H9 (cell line): ENCODE results near the gene SLC49A4. TPM values are rescaled to one million over a fixed set of nuclear protein-coding genes. Genes with fewer than 3 reads are reported as not detected.

ENCODE experiments used
- DNase-seq: peaks from one replicate; pipeline ENCODE4 v3.0.0-alpha.2; 2017
- H2AFZ ChIP-seq: one replicate; pipeline ENCODE4 v1.6.1; 2013; ENCODE audit warnings: mild to moderate bottlenecking, low read length, control low read depth, moderate library complexity
- H2AK5ac ChIP-seq: 2 replicates; pipeline ENCODE4 v1.6.1; 2013; ENCODE audit warnings: low read length, control low read depth, mixed read lengths; ENCODE audit not compliant: insufficient read length
- H2BK120ac ChIP-seq: one replicate; pipeline ENCODE4 v1.6.1; 2013; ENCODE audit warnings: low read depth, mild to moderate bottlenecking, low read length, control low read depth, inconsistent platforms; ENCODE audit not compliant: poor library complexity, severe bottlenecking
- H2BK12ac ChIP-seq: 2 replicates; pipeline ENCODE4 v1.6.1; 2013; ENCODE audit warnings: low read length, control low read depth, mixed read lengths, low read depth; ENCODE audit not compliant: insufficient read length
- H2BK15ac ChIP-seq: 2 replicates; pipeline ENCODE4 v1.6.1; 2013; ENCODE audit warnings: low read depth, low read length, control low read depth
- H2BK20ac ChIP-seq: one replicate; pipeline ENCODE4 v1.6.1; 2013; ENCODE audit warnings: low read depth, mild to moderate bottlenecking, low read length, control low read depth, inconsistent platforms; ENCODE audit not compliant: poor library complexity, severe bottlenecking
- H2BK5ac ChIP-seq: 2 replicates; pipeline ENCODE4 v1.6.1; 2013; ENCODE audit warnings: low read length, control low read depth, mixed read lengths; ENCODE audit not compliant: insufficient read length
- H3K14ac ChIP-seq: 2 replicates; pipeline ENCODE4 v1.6.1; 2013; ENCODE audit warnings: low read length, control low read depth; ENCODE audit not compliant: insufficient read depth
- H3K18ac ChIP-seq: 2 replicates; pipeline ENCODE4 v1.6.1; 2013; ENCODE audit warnings: low read depth, mild to moderate bottlenecking, mixed read lengths, low read length, control low read depth; ENCODE audit not compliant: insufficient read length
- H3K23ac ChIP-seq: 2 replicates; pipeline ENCODE4 v1.6.1; 2013; ENCODE audit warnings: low read length, control low read depth, mixed read lengths, low read depth; ENCODE audit not compliant: insufficient read length
- H3K23me2 ChIP-seq: 2 replicates; pipeline ENCODE4 v1.6.1; 2013; ENCODE audit warnings: low read depth, mild to moderate bottlenecking, mixed read lengths, low read length, control low read depth; ENCODE audit not compliant: insufficient read length, poor library complexity, severe bottlenecking
- H3K27ac ChIP-seq: 2 replicates; pipeline ENCODE4 v1.5.1; 2013; ENCODE audit warnings: low read length, control low read depth, mixed read lengths, low read depth; ENCODE audit not compliant: insufficient read length
- H3K27me3 ChIP-seq: 2 replicates; pipeline ENCODE4 v1.6.1; 2013; ENCODE audit warnings: low read length, control low read depth, inconsistent platforms; ENCODE audit not compliant: insufficient read depth
- H3K4ac ChIP-seq: 2 replicates; pipeline ENCODE4 v1.6.1; 2013; ENCODE audit warnings: low read depth, mild to moderate bottlenecking, control low read depth, inconsistent platforms, low read length, moderate library complexity
- H3K4me1 ChIP-seq: 2 replicates; pipeline ENCODE4 v1.6.1; 2013; ENCODE audit warnings: low read length, control low read depth, inconsistent platforms; ENCODE audit not compliant: insufficient read depth
- H3K4me2 ChIP-seq: 2 replicates; pipeline ENCODE4 v1.6.1; 2013; ENCODE audit warnings: low read length, control low read depth, mixed read lengths; ENCODE audit not compliant: insufficient read length, insufficient read depth
- H3K56ac ChIP-seq: 2 replicates; pipeline ENCODE4 v1.6.1; 2013; ENCODE audit warnings: low read depth, mild to moderate bottlenecking, mixed read lengths, low read length, control low read depth; ENCODE audit not compliant: insufficient read length
- H3K79me1 ChIP-seq: 2 replicates; pipeline ENCODE4 v1.6.1; 2013; ENCODE audit warnings: low read depth, mild to moderate bottlenecking, moderate library complexity, low read length, control low read depth, inconsistent platforms; ENCODE audit not compliant: insufficient read depth, poor library complexity, severe bottlenecking
- H3K79me2 ChIP-seq: 2 replicates; pipeline ENCODE4 v1.6.1; 2013; ENCODE audit warnings: low read length, control low read depth, inconsistent platforms; ENCODE audit not compliant: insufficient read depth
- H3K9ac ChIP-seq: 2 replicates; pipeline ENCODE4 v1.6.1; 2013; ENCODE audit warnings: low read length, control low read depth, mixed read lengths; ENCODE audit not compliant: insufficient read length; ENCODE audit errors: extremely low read depth
- H3K9me3 ChIP-seq: one replicate; pipeline ENCODE4 v1.6.1; 2013; ENCODE audit warnings: low read depth, low read length, inconsistent platforms; ENCODE audit not compliant: control insufficient read depth
- H3T11ph ChIP-seq: one replicate; pipeline ENCODE4 v1.6.1; 2013; ENCODE audit warnings: mild to moderate bottlenecking, low read length, control low read depth, inconsistent platforms
- H4K20me1 ChIP-seq: one replicate; pipeline ENCODE4 v1.6.1; 2013; ENCODE audit not compliant: control insufficient read depth, insufficient read length, insufficient read depth
- H4K5ac ChIP-seq: 2 replicates; pipeline ENCODE4 v1.6.1; 2013; ENCODE audit warnings: low read depth, mild to moderate bottlenecking, mixed read lengths, low read length, control low read depth; ENCODE audit not compliant: insufficient read length
- H4K8ac ChIP-seq: replicated peaks from 2 replicates; pipeline ENCODE4 v1.6.1; 2013; ENCODE audit warnings: low read length, control low read depth, mixed read lengths, low read depth; ENCODE audit not compliant: insufficient read length
- H4K91ac ChIP-seq: 2 replicates; pipeline ENCODE4 v1.6.1; 2013; ENCODE audit warnings: low read depth, mild to moderate bottlenecking, moderate library complexity, mixed read lengths, low read length, control low read depth; ENCODE audit not compliant: insufficient read length
- H3K27ac Mint-ChIP-seq, 3 experiments: 2 replicates in 2 of 3; 3 replicates in 1 of 3; pipeline ENCODE4 v1.8.0; 2020 to 2021; ENCODE audit warnings: mixed read lengths in 3 of 3, mild to moderate bottlenecking in 1 of 3, moderate library complexity in 1 of 3
- H3K27me3 Mint-ChIP-seq: 2 replicates; pipeline ENCODE4 v1.8.0; 2021; ENCODE audit warnings: low read depth, mild to moderate bottlenecking, moderate library complexity, mixed read lengths
- H3K36me3 Mint-ChIP-seq, 3 experiments: 2 replicates in 2 of 3; 3 replicates in 1 of 3; pipeline ENCODE4 v1.8.0; 2020 to 2021; ENCODE audit warnings: low read depth in 3 of 3, mixed read lengths in 3 of 3; ENCODE audit not compliant: insufficient read depth in 1 of 3
- H3K4me1 Mint-ChIP-seq, 2 experiments: 2 replicates each; pipeline ENCODE4 v1.8.0; 2020; ENCODE audit warnings: mixed read lengths in 2 of 2
- H3K4me3 Mint-ChIP-seq, 2 experiments: 2 replicates in 1 of 2; 3 replicates in 1 of 2; pipeline ENCODE4 v1.8.0; 2020 to 2021; ENCODE audit warnings: mild to moderate bottlenecking in 2 of 2, mixed read lengths in 2 of 2, moderate library complexity in 1 of 2
- H3K9me3 Mint-ChIP-seq, 2 experiments: 2 replicates in 1 of 2; 3 replicates in 1 of 2; pipeline ENCODE4 v1.8.0; 2020; ENCODE audit warnings: mild to moderate bottlenecking in 2 of 2, mixed read lengths in 2 of 2, moderate library complexity in 1 of 2
- WGBS: extraction: QIAGEN DNeasy Blood & Tissue Kit; methylation state at CpG from one replicate; pipeline ENCODE4 v1.1.7; 2013; ENCODE audit warnings: missing lambda C conversion rate, low lambda C conversion rate, mixed read lengths; ENCODE audit not compliant: insufficient read length; ENCODE audit errors: extremely low coverage; 5-methylcytosine and 5-hydroxymethylcytosine counted together
- total RNA-seq: library from RNA; stranded (reverse); gene quantifications from 2 replicates; pipeline ENCODE4 v1.2.1, GENCODE V29; 2021
- TF ChIP-seq, protein P1 (sequence below): fragments of 200-600 bp; sonication (generic); conservative IDR thresholded peaks from 3 replicates; pipeline ENCODE4 v1.8.0; 2021; ENCODE audit warnings: antibody characterized with exemption, mild to moderate bottlenecking

The SLC49A4 gene
- total RNA-seq, 1 experiment from 2014 or later, result 10.7 TPM

DNA sequence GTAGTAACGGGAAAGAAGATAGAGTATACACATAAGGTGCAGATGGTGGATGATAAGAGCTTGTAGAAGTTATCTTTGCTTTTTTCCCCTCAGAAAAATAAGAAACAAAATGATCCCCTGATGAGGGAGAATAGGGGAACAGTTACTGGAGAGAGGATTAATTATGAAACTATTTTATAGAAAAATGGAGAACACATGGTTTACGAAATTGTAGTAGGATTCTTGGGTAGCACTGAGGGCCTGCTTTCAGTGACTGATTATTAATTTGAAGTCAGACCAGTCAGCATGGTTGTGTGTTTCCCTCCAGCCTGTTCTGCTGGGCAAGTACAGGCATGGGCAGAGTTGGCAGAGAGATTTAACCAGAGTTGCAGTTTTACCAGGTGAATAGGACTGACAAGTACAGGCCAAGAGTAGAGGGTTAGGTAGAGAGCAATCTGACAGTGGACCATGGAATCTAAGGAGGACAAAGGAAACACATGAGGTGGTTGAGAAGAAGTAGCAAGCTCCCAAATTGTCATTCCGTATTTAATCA is 5.9 kb downstream of the SLC49A4 start:
- H3K56ac ChIP-seq, result no peak overlapping the region
- no peak overlapping the region for H3K4ac ChIP-seq
- H3K79me2 ChIP-seq, result peaks cover 2% of the 10 kb centered on the region; the same call in 1 of the 2 replicates
- H3K9me3 ChIP-seq, result no peaks in the 10 kb centered on the region
- H3K14ac ChIP-seq, result no peak overlapping the region
- no peak overlapping the region for H2BK120ac ChIP-seq
- DNase-seq, result no peak
- H2BK20ac ChIP-seq, result no peak overlapping the region
- no peaks in the 10 kb centered on the region for H3K9me3 Mint-ChIP-seq
- peaks cover under 1% of the 10 kb centered on the region for H3K23me2 ChIP-seq
- no peak overlapping the region for H2BK5ac ChIP-seq
- no peak overlapping the region for H3K23ac ChIP-seq
- H3K79me1 ChIP-seq, result no peaks in the 10 kb centered on the region
- H3K4me1 Mint-ChIP-seq, result peaks cover 2 to 6% of the 10 kb centered on the region in 2 experiments
- no peak overlapping the region for H3T11ph ChIP-seq
- no peak overlapping the region for H2AK5ac ChIP-seq
- no peak overlapping the region for H3K27ac ChIP-seq
- WGBS, result no CpG with 5 or more reads among the region's 3 CpGs
- H2AFZ ChIP-seq, result no peak overlapping the region
- no peak overlapping the region for H3K4me3 Mint-ChIP-seq
- H2BK15ac ChIP-seq, result no peak overlapping the region
- no peak overlapping the region for H3K27ac Mint-ChIP-seq
- H4K20me1 ChIP-seq, result no peaks in the 10 kb centered on the region
- H3K27me3 Mint-ChIP-seq, result peaks cover 11% of the 10 kb centered on the region
- TF ChIP-seq, protein P1, sequence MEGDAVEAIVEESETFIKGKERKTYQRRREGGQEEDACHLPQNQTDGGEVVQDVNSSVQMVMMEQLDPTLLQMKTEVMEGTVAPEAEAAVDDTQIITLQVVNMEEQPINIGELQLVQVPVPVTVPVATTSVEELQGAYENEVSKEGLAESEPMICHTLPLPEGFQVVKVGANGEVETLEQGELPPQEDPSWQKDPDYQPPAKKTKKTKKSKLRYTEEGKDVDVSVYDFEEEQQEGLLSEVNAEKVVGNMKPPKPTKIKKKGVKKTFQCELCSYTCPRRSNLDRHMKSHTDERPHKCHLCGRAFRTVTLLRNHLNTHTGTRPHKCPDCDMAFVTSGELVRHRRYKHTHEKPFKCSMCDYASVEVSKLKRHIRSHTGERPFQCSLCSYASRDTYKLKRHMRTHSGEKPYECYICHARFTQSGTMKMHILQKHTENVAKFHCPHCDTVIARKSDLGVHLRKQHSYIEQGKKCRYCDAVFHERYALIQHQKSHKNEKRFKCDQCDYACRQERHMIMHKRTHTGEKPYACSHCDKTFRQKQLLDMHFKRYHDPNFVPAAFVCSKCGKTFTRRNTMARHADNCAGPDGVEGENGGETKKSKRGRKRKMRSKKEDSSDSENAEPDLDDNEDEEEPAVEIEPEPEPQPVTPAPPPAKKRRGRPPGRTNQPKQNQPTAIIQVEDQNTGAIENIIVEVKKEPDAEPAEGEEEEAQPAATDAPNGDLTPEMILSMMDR, result no peak
- no peak overlapping the region for H4K8ac ChIP-seq
- no peak overlapping the region for H3K4me2 ChIP-seq
- H3K18ac ChIP-seq, result no peak overlapping the region
- H3K9ac ChIP-seq, result no peak overlapping the region
- no peak overlapping the region for H2BK12ac ChIP-seq
- no peaks in the 10 kb centered on the region for H3K36me3 Mint-ChIP-seq
- H4K5ac ChIP-seq, result no peak overlapping the region
- H4K91ac ChIP-seq, result no peak overlapping the region
- H3K4me1 ChIP-seq, result no peaks in the 10 kb centered on the region
- 0 out of 2 replicates have a peak, but pooled peaks cover 3% of the 10 kb centered on the region for H3K27me3 ChIP-seq
